GM18909 (cell line): ENCODE data around the gene RNF183.
"Not testable (repeated sequence)": the region's sequence is repeated elsewhere in the genome, so short reads cannot be mapped to it uniquely, and the experiment has no call there.

Experiments
- ATAC-seq: cut with Tn5 transposase; IDR thresholded peaks from one replicate; pipeline ENCODE4 v1.9.1; 2021; ENCODE audit warnings: mild to moderate bottlenecking; ENCODE audit not compliant: unreplicated experiment, poor library complexity

RNF183 gene

GRCh38 chr9:113319054-113319453 is 15.9 kb upstream of the RNF183 start:
- no peak for ATAC-seq

GRCh38 chr9:113317777-113318176 is 14.6 kb upstream of the RNF183 start:
- no peak for ATAC-seq

GRCh38 chr9:113316030-113316429 is 12.9 kb upstream of the RNF183 start:
- no peak for ATAC-seq

GRCh38 chr9:113315231-113315630 is 12.1 kb upstream of the RNF183 start:
- ATAC-seq, result no peak

GRCh38 chr9:113313261-113313660 is 10.1 kb upstream of the RNF183 start:
- ATAC-seq, result no peak

GRCh38 chr9:113311961-113312360 is 8.8 kb upstream of the RNF183 start:
- no peak for ATAC-seq

GRCh38 chr9:113310538-113310937 is 7.4 kb upstream of the RNF183 start:
- ATAC-seq, result no peak

GRCh38 chr9:113309204-113309813 is 6.1 kb upstream of the RNF183 start:
- no peak for ATAC-seq

- ATAC-seq, result no peak
Observed at GRCh38 chr9:113307396-113307975, 4.3 kb upstream of the RNF183 start.

GRCh38 chr9:113306566-113306965 is 3.4 kb upstream of the RNF183 start:
- ATAC-seq, result no peak

- ATAC-seq, result no peak
Observed at GRCh38 chr9:113301548-113301947, 1.6 kb downstream of the RNF183 start.

GRCh38 chr9:113299800-113300292 is 3.3 kb downstream of the RNF183 start:
- ATAC-seq, result no peak

- no peak for ATAC-seq
Observed at GRCh38 chr9:113298924-113299770, 4.0 kb downstream of the RNF183 start.

- no peak for ATAC-seq
Observed at GRCh38 chr9:113298311-113298710, 4.9 kb downstream of the RNF183 start.

- ATAC-seq, result no peak
Observed at GRCh38 chr9:113296796-113297558, 6.2 kb downstream of the RNF183 start.

GRCh38 chr9:113296247-113296646 is 6.9 kb downstream of the RNF183 start:
- not testable (repeated sequence) for ATAC-seq

GRCh38 chr9:113293285-113293878 is 9.8 kb downstream of the RNF183 start:
- ATAC-seq, result no peak

- no peak for ATAC-seq
Observed at GRCh38 chr9:113290052-113290607, 13.0 kb downstream of the RNF183 start.

GRCh38 chr9:113289091-113289490 is 14.1 kb downstream of the RNF183 start:
- ATAC-seq, result no peak

GRCh38 chr9:113281356-113281755 is 21.8 kb downstream of the RNF183 start:
- no peak for ATAC-seq
